A673 (cell line): ENCODE measurements around the gene PARD3. TPM values are rescaled to one million over a fixed set of nuclear protein-coding genes. Genes with fewer than 3 reads are reported as not detected.

Source experiments
- BruUV-seq: library from RNA; stranded (reverse); fragments of 400-500 nt; replicated peaks from 2 replicates; lab custom pipeline; 2021; lab: Mats Ljungman, UMichigan
- CTCF ChIA-PET: fragments of 300-600 bp; sonication (Branson Sonifier 250); formaldehyde crosslinking; loops from one replicate; lab custom pipeline; 2022; ENCODE audit warnings: antibody characterized with exemption; lab: Charles Lee
- POLR2A ChIA-PET: fragments of 300-600 bp; sonication (Branson Sonifier 250); formaldehyde crosslinking; loops from one replicate; lab custom pipeline; 2022; ENCODE audit warnings: antibody characterized with exemption; ENCODE audit not compliant: low non-redundant PET; lab: Charles Lee
- DNase-seq: peaks from one replicate; pipeline ENCODE4 v3.0.0-alpha.2; 2015; ENCODE audit warnings: low spot score
- H3K27ac ChIP-seq: fragments of 200-600 bp; sonication (generic); 2 replicates; pipeline ENCODE4 v1.5.1; 2016; ENCODE audit warnings: mixed run types, low read depth, mild to moderate bottlenecking, mixed read lengths, antibody characterized with exemption, low read length; ENCODE audit not compliant: poor library complexity, severe bottlenecking
- H3K27me3 ChIP-seq: fragments of 200-600 bp; sonication (generic); replicated peaks from 2 replicates; pipeline ENCODE4 v1.6.1; 2017; ENCODE audit warnings: mixed run types, low read depth, mild to moderate bottlenecking, mixed read lengths, antibody characterized with exemption, low read length; ENCODE audit not compliant: insufficient read depth, poor library complexity
- H3K36me3 ChIP-seq: fragments of 200-600 bp; sonication (generic); 2 replicates; pipeline ENCODE4 v1.6.1; 2016; ENCODE audit warnings: mixed run types, mild to moderate bottlenecking, mixed read lengths, antibody characterized with exemption, low read length; ENCODE audit not compliant: insufficient read depth, poor library complexity, severe bottlenecking
- H3K4me1 ChIP-seq: fragments of 200-600 bp; sonication (generic); 2 replicates; pipeline ENCODE4 v1.6.1; 2017; ENCODE audit warnings: mixed run types, mild to moderate bottlenecking, mixed read lengths, antibody characterized with exemption, low read length; ENCODE audit not compliant: insufficient read depth, poor library complexity, severe bottlenecking
- H3K4me3 ChIP-seq: fragments of 200-600 bp; sonication (generic); 2 replicates; pipeline ENCODE4 v1.5.1; 2016; ENCODE audit warnings: low read depth, mixed run types, mild to moderate bottlenecking, mixed read lengths, low read length; ENCODE audit not compliant: poor library complexity, severe bottlenecking
- H3K9me3 ChIP-seq: fragments of 200-600 bp; sonication (generic); 2 replicates; pipeline ENCODE4 v1.6.1; 2016; ENCODE audit warnings: mixed run types, low read depth, mild to moderate bottlenecking, mixed read lengths, antibody characterized with exemption, low read length; ENCODE audit not compliant: poor library complexity, severe bottlenecking
- EZH2 ChIP-seq: fragments of 200-600 bp; sonication (generic); IDR thresholded peaks from 2 replicates; pipeline ENCODE4 v1.6.1; 2017; ENCODE audit warnings: borderline replicate concordance, low read depth, mild to moderate bottlenecking, mixed read lengths, antibody characterized with exemption, low read length; ENCODE audit not compliant: poor library complexity, severe bottlenecking
- intact Hi-C: fragments of 100-400 bp; cut with micrococcal nuclease; formaldehyde crosslinking; loops from one replicate; pipeline ENCODE4 v1.10.0; 2022; ENCODE audit not compliant: unreplicated experiment
- total RNA-seq: library from RNA; stranded (reverse); gene quantifications from 2 replicates; pipeline ENCODE4 v1.2.3, GENCODE V29; 2021
- TF ChIP-seq, protein P1 (sequence below): fragments of 300-800, 200-600 bp; sonication (generic); conservative IDR thresholded peaks from 2 replicates; pipeline ENCODE4 v1.5.1; 2017; ENCODE audit warnings: low read depth, mild to moderate bottlenecking, antibody characterized with exemption, low read length, moderate library complexity, mixed read lengths

PARD3 gene
- total RNA-seq, 1 experiment from 2014 or later: 28.0 TPM

DNA sequence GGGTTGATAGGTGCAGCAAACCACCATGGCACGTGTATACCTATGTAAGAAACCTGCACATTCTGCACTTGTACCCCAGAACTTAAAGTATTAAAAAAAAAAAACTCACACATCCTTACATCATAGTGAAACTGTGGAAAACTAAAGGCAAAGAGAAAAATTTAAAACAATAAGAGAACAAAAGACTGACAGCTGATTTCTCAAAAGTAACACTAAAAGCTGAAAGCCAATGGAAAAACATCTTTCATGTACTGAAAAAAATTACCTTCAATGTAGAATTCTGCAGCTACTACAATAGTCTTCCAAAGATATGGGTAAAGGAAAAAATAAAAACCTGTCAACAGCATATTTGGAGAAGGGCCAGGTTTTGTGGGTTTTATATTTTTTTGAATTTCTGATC, 751.5 kb downstream of the PARD3 start:
- no peaks in the 10 kb centered on the region for H3K4me1 ChIP-seq
- no peaks in the 10 kb centered on the region for H3K9me3 ChIP-seq
- no peak for DNase-seq
- intact Hi-C loops: no loop called here
- ChIA-PET POLR2A (no interaction called here), CTCF (no interaction called here)
- no peak overlapping the region for H3K4me3 ChIP-seq
- no TSS peak for BruUV-seq
- H3K36me3 ChIP-seq: no peaks in the 10 kb centered on the region
- no peak overlapping the region for H3K27ac ChIP-seq
- no peak for TF ChIP-seq EZH2
- TF ChIP-seq, protein P1, sequence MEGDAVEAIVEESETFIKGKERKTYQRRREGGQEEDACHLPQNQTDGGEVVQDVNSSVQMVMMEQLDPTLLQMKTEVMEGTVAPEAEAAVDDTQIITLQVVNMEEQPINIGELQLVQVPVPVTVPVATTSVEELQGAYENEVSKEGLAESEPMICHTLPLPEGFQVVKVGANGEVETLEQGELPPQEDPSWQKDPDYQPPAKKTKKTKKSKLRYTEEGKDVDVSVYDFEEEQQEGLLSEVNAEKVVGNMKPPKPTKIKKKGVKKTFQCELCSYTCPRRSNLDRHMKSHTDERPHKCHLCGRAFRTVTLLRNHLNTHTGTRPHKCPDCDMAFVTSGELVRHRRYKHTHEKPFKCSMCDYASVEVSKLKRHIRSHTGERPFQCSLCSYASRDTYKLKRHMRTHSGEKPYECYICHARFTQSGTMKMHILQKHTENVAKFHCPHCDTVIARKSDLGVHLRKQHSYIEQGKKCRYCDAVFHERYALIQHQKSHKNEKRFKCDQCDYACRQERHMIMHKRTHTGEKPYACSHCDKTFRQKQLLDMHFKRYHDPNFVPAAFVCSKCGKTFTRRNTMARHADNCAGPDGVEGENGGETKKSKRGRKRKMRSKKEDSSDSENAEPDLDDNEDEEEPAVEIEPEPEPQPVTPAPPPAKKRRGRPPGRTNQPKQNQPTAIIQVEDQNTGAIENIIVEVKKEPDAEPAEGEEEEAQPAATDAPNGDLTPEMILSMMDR: no peak
- no peaks in the 10 kb centered on the region for H3K27me3 ChIP-seq

DNA sequence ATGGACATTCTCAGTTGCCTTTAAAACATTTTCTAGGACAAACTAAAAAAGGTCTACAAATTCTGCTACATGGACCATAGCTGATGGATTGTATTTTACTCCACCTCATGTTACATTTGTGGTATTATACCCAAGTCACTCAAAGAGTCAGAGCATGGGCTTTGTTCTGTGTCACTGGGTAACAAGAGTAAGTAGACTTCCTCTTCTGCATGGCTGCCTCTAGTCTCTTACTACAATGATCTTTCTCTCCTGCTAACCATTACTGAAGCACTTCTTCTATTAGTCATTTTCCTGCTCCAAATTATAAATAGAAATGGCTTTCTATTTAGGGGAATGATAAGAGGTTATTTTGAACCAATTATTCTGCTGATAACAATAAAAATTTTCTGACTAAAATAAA, 753.3 kb downstream of the PARD3 start:
- ChIA-PET POLR2A (no interaction called here), CTCF (no interaction called here)
- no peaks in the 10 kb centered on the region for H3K27me3 ChIP-seq
- H3K9me3 ChIP-seq: no peaks in the 10 kb centered on the region
- no peak overlapping the region for H3K27ac ChIP-seq
- intact Hi-C loops: no loop called here
- TF ChIP-seq, protein P1: no peak
- no peak for TF ChIP-seq EZH2
- no peaks in the 10 kb centered on the region for H3K4me1 ChIP-seq
- H3K4me3 ChIP-seq: no peak overlapping the region
- DNase-seq: no peak
- H3K36me3 ChIP-seq: no peaks in the 10 kb centered on the region
- BruUV-seq: no TSS peak
